ENCODE data around the gene SLC1A4. TPM values are rescaled to one million over a fixed set of nuclear protein-coding genes. Genes with fewer than 3 reads are reported as not detected.

SLC1A4 gene
- total RNA-seq, 2 donors from 2014 or later: 21.2 to 33.2 TPM

DNA sequence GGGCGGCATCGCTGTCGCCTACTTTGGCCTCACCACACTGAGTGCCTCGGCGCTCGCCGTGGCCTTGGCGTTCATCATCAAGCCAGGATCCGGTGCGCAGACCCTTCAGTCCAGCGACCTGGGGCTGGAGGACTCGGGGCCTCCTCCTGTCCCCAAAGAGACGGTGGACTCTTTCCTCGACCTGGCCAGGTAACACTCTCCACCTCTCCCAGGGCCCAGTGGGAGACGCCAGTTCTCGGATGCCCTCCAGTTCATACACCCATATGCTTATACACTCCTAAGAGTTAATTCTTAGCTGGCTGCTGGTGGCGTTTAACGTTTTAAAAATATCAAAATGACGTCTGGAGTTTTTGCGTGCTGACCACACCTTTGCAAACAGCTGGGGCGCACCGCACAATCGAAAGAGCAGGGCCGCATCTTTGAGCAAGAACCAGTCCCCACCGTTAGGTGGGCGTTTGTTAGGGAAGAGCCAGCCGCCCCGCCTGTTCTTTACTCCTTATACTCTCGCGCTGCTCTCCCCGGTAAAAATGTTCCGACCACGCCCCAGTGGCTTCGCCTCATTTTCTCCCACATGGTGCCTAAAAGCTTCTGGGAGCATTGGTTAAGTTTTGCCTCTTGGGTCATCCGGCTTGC, 899 bp downstream of the SLC1A4 start:
- 17% methylated on average over 35 of the region's 35 CpGs for WGBS
- Histone ChIP-seq H3K36me3 (no peaks in the 10 kb centered on the region), H3K27me3 (replicated peaks; ENCODE audit: insufficient read depth) (no peaks in the 10 kb centered on the region), H3K4me3 (peak overlapping the region; percentile 65 to 68), H3K4me1 (replicated peaks) (no peaks in the 10 kb centered on the region), H3K27ac (peak overlapping the region; percentile 93 to 94), H3K9me3 (no peaks in the 10 kb centered on the region)
- no peak for DNase-seq (ENCODE audit: low spot score)
- no peak for TF ChIP-seq POLR2A (IDR thresholded peaks at IDR 0.05)
- intact Hi-C loops (cut with DNase I): loop anchor here (5.0 kb wide), 1 partner anchor 137 kb away; no protein-coding TSS in a partner anchor

DNA sequence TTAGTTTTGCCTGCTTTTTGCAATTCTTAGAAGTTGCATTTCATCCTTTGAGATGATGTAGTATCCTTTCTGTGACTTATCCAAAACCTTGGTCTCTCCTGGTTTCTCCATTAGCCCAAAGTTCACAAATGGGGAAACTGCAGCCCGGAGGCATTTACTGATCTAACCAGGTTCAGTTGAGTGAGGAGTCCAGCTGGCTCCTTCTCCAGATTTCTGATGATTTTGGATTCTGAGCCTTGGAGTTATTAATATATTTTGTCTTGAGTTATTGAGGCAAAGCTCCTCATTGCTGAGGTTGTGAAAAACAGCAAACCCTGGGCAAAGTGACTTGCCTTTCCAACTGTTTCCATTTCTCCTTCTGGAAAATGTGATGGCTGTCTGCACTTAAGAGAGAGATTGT, 1.7 kb downstream of the SLC1A4 start:
- Histone ChIP-seq H3K36me3 (no peaks in the 10 kb centered on the region), H3K27me3 (replicated peaks; ENCODE audit: insufficient read depth) (no peaks in the 10 kb centered on the region), H3K27ac (no peak overlapping the region), H3K4me1 (replicated peaks) (no peaks in the 10 kb centered on the region), H3K4me3 (peak overlapping the region in 1 of 2 donors; percentile 65), H3K9me3 (no peaks in the 10 kb centered on the region)
- intact Hi-C loops (cut with DNase I): no loop called here
- WGBS: 73% methylated on average over 1 of the region's 1 CpG
- DNase-seq (ENCODE audit: low spot score): no peak
- no peak for TF ChIP-seq POLR2A (IDR thresholded peaks at IDR 0.05)
- no peak for TF ChIP-seq POLR2AphosphoS5 (IDR thresholded peaks at IDR 0.05)
- TF ChIP-seq, protein P1, sequence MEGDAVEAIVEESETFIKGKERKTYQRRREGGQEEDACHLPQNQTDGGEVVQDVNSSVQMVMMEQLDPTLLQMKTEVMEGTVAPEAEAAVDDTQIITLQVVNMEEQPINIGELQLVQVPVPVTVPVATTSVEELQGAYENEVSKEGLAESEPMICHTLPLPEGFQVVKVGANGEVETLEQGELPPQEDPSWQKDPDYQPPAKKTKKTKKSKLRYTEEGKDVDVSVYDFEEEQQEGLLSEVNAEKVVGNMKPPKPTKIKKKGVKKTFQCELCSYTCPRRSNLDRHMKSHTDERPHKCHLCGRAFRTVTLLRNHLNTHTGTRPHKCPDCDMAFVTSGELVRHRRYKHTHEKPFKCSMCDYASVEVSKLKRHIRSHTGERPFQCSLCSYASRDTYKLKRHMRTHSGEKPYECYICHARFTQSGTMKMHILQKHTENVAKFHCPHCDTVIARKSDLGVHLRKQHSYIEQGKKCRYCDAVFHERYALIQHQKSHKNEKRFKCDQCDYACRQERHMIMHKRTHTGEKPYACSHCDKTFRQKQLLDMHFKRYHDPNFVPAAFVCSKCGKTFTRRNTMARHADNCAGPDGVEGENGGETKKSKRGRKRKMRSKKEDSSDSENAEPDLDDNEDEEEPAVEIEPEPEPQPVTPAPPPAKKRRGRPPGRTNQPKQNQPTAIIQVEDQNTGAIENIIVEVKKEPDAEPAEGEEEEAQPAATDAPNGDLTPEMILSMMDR (IDR thresholded peaks at IDR 0.05): no peak

DNA sequence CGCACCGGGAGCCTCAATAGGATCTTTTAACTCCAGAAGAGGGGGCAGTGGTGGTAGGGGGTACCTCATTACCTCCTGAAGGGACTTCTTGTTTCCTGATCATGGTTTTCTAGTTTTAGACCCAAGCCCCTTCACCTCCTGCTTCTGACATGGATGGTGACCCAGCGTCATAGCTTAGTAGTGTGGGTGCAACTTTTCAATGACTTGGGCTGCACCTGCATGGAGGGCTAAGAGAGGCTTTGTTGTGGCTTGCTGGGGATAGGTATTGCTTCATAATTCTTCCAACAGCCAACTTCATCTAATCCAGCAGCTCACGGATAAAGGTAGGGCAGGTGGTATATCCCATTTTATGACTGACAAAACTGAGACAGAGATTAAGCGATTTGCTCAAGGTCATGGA, 3.0 kb downstream of the SLC1A4 start:
- intact Hi-C loops (cut with DNase I): no loop called here
- TF ChIP-seq POLR2AphosphoS5 (IDR thresholded peaks at IDR 0.05) (no peak), POLR2A (IDR thresholded peaks at IDR 0.05) (no peak)
- TF ChIP-seq, protein P1 (IDR thresholded peaks at IDR 0.05): no peak
- no peak for DNase-seq (ENCODE audit: low spot score)
- no peak overlapping the region for H3K27ac ChIP-seq
- no peaks in the 10 kb centered on the region for H3K4me1 ChIP-seq (replicated peaks)
- H3K36me3 ChIP-seq: no peaks in the 10 kb centered on the region
- H3K9me3 ChIP-seq: no peaks in the 10 kb centered on the region
- no peaks in the 10 kb centered on the region for H3K27me3 ChIP-seq (replicated peaks; ENCODE audit: insufficient read depth)
- no peak overlapping the region for H3K4me3 ChIP-seq
- 93% methylated on average over 5 of the region's 5 CpGs for WGBS

DNA sequence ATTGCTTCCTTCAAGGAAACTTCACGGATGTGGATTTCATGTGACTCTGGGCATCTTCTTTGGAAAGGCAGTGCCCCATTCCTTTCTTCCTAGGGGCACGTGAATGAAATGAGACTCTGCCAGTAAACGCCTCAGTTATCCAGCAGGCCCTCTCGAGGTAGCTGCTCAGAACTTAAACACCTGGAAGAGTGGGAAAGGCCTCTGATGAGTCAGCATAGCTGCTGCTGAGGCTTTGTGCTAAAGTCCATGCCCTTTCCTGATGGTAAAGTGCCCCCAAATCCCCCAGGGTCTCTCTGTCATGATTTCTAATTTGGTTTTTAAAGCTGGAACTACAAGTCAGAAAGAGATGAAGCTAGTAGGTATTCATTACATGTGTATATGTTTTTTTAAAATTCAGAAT, 3.8 kb downstream of the SLC1A4 start:
- TF ChIP-seq POLR2AphosphoS5 (IDR thresholded peaks at IDR 0.05) (no peak), POLR2A (IDR thresholded peaks at IDR 0.05) (no peak)
- TF ChIP-seq, protein P1 (IDR thresholded peaks at IDR 0.05): no peak

DNA sequence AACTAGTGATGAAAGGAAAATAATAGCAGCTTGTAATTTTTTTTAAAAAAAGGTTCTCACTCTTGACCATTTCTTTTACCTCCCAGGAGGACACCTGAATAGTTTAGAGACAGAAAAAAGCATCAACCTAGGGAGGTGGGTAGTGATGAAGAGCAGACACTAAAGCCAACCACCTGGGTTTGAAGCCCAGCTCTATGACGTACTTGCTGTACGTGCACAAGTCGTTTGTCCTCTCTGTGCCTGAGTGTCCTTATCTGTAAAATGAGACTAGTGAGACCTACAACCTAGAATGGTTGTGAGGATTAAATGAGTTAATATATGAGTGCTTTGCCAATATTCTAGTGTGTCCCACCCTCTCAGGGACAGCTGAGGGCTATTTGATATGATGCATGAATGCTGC, 5.8 kb downstream of the SLC1A4 start:
- intact Hi-C loops (cut with DNase I): no loop called here
- H3K27me3 ChIP-seq (replicated peaks; ENCODE audit: insufficient read depth): no peaks in the 10 kb centered on the region
- no peaks in the 10 kb centered on the region for H3K4me1 ChIP-seq (replicated peaks)
- DNase-seq (ENCODE audit: low spot score): no peak
- no peak overlapping the region for H3K4me3 ChIP-seq
- 84% methylated on average over 3 of the region's 3 CpGs for WGBS
- H3K36me3 ChIP-seq: no peaks in the 10 kb centered on the region
- H3K27ac ChIP-seq: no peak overlapping the region
- H3K9me3 ChIP-seq: no peaks in the 10 kb centered on the region
- no peak for TF ChIP-seq POLR2AphosphoS5 (IDR thresholded peaks at IDR 0.05)
- TF ChIP-seq, protein P1 (IDR thresholded peaks at IDR 0.05): no peak
- TF ChIP-seq POLR2A (IDR thresholded peaks at IDR 0.05): no peak

More for the DNA sequence above, 3.8 kb downstream of the SLC1A4 start:
- WGBS: 77% methylated on average over 4 of the region's 4 CpGs
- no peak overlapping the region for H3K27ac ChIP-seq
- H3K27me3 ChIP-seq (replicated peaks; ENCODE audit: insufficient read depth): no peaks in the 10 kb centered on the region
- no peaks in the 10 kb centered on the region for H3K4me1 ChIP-seq (replicated peaks)
- H3K4me3 ChIP-seq: no peak overlapping the region
- intact Hi-C loops (cut with DNase I): no loop called here
- H3K9me3 ChIP-seq: no peaks in the 10 kb centered on the region
- no peak for DNase-seq (ENCODE audit: low spot score)
- H3K36me3 ChIP-seq: no peaks in the 10 kb centered on the region

Measured in prostate gland (tissue), 2 donors.